Measurements from ENCODE around the gene AMPH.
A peak's percentile ranks its signal among the peaks of the same experiment; 100 is the strongest.
"Not testable (repeated sequence)": the region's sequence is repeated elsewhere in the genome, so short reads cannot be mapped to it uniquely, and the experiment has no call there.

Gene AMPH

DNA sequence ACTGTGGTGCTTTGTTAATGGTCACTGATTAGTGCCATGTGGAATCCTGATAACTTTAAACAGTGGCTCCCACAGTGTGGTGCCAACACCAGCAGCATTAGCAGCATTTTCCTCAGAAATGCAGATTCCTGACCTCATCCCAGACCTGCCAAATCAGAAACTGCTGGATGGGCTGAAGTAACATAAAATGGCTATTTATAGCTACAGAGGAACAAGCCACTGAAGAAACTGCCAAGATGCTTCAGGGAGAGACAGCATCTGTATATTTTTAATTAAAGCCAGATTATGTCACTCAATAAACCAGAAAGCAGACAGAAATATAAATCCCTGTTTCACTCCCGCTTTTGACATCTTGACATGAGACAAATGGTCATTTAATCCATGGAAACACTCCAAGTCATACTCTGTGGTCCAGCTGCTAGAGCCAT lies 178.5 kb downstream of the AMPH start:
- no peak for DNase-seq

DNA sequence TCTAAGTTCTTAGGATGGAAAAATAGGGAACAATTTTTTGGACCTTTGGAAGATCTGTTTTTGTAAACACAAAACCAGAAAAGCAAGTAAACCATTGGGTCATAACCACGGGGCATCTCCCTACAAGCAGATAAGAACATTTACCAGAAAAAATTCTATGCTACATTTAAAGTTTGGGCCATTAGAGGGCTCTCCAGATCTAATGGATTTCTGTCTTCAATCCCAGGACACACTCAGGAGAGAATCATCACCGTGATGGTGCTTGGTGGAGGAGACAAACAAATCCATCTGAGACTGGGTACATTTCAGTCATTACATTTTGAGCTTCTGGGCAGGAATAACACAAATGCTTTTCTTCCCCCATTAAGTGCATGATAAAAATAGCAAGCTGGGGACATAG lies 179.3 kb downstream of the AMPH start:
- DNase-seq = no peak

DNA sequence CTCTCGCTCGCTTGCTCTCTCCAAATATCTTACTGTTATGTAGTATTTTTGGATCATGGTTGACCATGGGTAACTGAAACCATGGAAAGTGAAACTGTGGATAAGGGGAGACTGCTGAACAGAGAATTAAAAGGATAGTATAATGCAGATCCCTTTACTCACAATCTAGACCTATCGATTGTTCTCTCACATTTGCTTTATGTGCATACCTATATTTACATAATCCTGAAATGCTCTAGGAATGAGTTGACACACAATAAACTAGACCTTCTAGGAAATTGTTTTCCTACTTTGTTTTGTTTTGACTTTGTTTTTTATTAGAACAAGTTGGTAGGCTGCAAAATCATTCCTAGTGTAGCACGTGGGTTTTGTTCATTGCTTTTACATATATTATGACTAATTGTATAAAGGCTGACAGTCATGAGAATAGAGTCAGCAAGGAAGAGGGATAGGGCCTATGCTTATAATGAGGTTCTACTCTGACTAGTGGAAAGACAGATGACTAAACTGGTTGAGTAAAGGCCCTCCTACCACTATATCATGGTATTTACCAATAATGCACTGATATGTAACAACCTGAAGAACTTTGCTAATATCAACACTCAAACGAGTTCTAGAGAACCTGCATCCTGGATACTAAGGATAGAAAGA lies 182.5 kb downstream of the AMPH start:
- DNase-seq = no peak

DNA sequence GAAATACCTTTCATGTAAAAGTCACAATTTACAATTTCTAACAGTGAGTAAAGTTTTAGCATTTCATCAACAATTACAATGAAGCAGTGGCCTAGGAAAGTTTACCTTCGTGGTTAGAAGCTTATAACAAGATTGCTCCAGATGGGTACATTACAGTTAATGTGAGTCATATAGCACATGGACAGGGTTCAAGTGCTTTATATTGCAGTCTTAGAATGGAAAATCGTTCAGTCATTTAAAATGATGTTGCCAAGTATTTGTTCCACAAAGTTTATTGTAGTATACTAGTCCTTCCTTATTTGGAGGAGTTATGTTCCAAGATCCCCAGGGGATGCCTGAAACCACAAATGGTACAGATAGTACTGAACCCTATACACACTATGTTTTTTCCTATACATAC lies 183.1 kb downstream of the AMPH start:
- DNase-seq = no peak

DNA sequence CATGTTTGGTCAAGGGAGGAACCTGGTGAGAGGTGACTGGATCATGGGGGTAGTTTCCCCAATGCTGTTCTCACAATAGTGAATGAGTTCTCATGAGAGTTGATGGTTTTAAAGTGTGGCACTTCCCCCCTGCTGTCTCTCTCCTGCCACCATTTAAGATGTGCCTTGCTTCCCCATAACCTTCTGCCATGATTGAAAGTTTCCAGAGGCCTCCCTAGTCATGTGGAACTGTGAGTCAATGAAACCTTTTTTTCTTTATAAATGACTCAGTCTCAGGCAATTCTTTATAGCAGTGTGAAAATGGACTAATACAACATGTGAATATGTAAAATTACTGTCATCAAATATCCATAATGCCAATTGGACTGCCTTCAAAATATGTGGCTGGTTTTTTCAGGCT lies 192.2 kb downstream of the AMPH start:
- DNase-seq = peak in 1 of 2 experiments; percentile 17

DNA sequence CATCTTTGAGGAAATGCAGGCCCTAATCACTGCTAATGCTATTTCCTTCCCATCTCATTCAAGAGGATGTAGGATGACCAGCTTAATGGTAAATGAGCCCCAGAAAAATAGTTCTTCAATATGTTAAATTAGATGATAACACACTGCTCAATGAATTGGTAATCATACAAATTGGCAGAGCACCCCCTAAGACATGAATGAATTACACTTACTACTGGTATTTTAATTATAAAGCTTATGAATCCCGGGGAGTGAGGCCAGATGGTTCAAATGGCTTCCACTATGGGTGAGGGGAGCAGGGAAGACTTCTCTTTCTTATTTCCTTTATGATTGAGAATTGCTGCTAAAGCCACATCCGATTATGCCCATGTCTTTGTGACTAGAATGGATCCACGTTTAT lies 198.5 kb downstream of the AMPH start:
- no peak for DNase-seq

DNA sequence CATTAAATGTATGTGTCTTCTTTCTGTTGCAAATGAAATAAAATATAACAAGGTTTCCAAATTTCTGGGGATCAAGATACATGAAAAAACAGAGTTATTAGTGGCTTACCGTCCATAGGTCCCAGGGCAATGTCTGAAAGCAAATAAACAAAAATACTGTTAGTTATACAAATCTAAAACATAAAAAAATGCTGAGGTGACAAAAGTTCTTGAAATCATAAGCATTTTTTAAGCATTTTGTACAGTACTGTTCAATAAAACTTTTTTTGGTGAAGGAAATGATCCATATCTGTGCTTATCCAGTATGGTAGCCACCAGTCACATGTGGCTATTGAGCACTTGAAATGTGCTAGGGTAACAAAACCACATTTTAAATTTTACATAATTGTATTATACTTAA lies 199.1 kb downstream of the AMPH start:
- DNase-seq = no peak

DNA sequence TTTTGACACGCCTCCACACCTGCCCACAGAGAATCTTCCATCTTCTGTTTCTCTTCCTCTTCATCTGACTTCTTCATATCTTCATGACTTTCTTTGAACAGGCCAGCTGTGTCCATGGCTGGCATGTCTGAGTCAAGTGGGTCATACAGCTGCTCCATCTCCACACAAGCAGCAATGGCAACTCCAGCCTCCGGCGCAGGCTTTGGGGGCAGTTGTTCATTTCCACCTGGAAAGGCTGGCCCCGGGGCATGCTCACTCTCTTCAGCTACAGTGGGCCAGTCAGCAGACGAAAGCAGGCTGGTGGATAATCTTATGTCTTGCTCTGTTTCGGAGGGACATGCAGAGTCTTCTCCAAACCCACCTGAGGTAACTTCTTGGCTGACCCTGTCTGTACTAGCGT lies 202.1 kb downstream of the AMPH start:
- no peak for DNase-seq

DNA sequence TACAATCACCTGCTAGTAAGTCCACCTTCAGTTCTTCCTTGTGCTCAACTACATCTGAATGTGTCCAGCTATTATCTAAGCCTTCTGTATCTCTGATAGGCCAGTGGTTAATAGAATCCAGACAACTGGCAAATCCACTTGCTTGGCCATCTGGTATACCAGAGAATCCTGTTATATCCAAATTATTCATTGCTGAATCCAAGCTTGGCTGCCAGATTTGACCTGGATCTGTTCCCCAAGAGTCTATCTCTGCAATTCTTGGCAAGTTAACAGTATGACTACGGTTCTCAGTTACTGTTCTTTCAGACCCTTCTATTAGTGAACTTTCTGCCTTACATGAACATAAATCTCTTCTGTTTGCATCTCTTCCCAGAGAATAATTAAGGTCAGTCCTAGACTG lies 203.1 kb downstream of the AMPH start:
- no peak for DNase-seq

DNA sequence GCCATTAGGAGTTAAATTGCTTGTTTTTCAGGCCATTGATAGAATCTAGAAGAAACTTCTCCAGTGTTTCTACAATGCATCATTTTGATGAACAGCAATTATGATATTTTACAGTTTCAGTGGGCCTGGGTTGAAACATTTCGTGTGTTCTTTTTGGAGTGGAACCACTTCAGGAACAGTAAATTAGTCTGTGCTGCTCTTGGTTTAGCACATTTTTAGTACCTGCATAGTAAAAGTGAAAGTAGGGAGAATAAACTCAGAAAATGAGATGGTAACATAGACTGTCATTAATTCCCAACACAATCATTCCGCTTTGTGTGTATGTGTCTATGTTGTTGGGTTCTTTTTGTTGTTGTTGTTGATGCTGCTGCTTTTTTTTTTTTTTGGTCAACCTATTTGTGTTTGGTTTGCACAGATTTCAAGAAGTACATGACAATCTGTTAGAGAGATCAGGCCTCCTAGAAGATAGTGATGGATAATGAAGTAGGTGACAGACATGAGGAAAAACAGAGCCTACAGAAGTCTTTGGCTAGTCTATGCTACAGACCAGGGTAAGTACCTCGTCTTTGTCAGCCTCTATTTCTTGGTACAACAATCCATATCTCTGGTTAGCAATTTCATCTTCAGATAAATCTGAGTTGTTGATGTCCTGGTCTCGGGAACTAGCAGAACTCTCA lies 203.8 kb downstream of the AMPH start:
- DNase-seq = no peak

DNA sequence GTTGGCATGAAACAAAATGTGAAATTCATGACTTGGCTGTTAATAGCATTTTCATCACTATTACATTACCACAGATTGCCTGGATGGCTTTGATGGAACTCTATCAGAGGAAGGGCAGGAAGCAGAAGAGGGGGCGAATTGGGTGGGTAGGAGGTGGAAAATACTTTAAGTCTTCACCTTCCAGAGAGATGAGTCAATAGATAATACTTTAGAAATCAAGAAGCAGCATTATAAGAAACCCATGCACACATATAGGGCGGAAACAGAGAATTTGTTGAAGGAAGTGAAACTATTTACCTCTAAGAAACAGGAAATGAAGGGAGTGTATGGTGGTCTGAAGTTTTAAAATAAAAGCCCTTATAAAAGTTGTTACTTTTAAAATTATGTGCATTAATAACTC lies 205.7 kb downstream of the AMPH start:
- DNase-seq = peak in 1 of 2 experiments; percentile 60

DNA sequence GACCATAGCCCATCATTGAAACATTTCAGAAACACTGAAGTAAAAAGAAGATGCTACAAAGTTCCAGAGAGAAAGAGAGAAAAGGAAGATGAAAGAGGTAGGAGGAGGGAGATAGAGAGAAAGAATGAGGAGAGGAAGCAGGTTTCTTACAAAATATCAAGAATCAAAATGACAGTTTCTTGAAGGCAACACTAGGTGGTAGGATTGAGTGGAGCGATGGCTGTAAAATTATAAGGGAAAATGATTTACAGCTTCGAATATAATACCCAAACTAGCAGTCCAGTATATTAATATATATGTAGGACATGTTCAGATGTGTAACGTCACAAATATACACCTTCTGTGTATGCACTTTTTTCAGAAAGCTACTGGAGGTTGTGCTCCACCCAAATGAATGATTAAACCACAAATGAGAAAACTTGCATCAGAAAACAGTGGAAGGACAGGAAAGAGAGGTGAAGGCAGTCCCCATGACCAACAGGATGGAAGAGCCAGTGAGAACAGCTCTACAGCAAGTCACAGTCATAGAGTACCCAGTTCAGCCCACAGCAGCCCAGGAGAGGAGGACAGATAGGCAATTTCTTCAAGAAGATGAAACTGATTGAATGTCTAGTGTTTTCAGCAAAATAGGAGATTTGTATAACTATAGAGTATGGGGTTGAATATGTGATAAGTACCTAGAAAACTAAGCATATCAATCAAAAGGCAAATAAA lies 206.3 kb downstream of the AMPH start:
- DNase-seq = no peak

DNA sequence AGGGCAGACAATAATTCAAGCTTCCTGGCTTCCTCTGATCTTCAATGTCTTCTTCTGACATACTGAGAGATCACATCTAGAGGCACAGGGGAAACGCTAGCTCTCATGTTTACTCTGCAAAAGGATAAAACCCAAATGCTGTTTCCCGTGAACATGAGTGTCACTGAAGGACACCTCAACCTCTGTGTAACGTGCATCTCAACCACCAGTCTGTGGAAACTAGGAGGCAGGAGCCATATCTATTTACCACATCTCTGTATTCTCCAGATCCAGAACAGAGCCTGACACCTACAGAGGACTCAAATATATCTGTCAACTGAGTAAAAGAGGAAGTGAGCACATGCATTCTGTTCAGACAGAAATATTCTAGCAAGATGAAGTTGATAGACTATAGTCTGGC lies 217.4 kb downstream of the AMPH start:
- DNase-seq = no peak

DNA sequence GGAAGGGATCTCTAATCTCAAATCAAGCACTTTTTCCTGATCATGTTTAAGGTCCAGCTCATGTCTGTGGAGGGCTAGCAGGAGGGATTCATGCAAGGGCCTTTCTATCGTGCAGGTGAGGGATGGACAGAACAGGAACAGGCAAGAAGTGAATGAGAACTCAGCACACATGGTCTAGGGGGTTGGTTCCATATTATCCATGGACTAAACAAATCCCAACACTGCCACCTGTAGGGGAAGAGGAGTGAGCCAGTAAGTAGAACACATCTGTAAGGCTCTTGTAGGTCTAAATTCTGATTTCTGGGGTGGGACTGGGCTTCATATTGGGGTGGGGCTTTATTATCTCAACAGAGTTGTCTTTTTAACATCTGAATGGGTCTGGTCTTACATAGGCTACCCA lies 219.8 kb downstream of the AMPH start:
- DNase-seq = no peak

DNA sequence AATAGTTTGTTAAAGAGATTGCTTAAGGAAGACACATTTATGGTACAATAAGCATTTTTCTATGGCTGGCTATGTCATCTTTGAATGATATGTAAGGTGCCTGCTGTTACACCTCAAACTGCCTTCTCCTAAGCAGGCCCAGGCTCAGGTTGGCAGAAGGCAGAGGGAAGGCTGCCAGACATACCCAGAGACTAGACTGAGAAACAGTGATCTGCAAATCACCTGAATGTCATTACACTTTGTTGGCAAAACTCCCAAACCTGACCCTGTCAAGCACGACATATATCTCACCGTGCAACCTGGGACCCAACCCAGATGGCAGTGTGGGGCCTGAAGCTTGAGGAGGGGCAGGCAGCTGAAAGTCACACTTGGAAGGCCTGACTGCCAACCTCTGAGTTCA lies 221.1 kb downstream of the AMPH start:
- DNase-seq = no peak

DNA sequence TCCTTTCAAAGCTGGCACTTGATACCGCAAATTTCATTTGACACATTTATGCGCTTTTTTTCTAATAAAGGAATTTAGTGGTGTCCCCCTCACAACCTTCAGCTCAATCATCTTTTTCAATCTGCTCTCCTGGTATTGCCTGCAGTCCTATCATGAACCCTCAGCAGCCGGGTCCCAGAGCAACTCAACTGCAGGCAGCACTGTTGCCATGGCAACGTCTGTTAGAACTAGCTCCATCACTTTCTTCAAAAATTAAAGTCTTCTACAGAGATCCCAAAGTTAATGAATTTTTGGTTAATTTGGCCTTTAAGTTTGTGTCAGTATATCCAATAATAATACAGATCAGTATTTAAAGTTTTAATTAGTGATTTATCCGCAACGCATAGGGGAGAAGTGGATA lies 221.6 kb downstream of the AMPH start:
- no peak for DNase-seq

DNA sequence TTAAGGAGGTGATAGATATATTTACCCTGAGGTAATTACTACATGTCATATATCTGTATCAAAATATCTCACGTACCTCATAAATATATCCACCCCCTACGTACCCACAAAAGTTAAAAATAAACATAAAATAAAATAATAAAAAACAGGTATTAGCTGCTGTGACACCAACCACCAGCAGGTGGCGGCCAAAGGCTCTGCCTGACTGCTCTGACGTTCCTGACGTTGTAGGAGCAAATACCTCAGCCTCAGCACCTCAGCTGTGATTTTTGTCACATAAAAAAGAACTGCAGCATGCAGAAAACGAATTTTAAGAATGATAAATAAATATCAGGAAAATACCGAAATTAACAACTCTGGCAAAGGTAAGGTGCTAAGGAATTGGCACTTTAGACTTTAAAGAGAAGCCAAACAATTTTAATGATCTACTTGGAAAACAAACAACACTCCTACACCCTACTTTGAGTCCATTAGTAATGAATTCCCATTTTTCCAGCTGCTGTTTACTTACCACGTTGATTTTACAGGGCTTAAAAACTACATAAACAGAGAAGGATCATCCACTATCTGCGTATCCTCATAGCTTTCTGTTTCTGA lies 232.3 kb downstream of the AMPH start:
- DNase-seq = peak; percentile 39 to 57

DNA sequence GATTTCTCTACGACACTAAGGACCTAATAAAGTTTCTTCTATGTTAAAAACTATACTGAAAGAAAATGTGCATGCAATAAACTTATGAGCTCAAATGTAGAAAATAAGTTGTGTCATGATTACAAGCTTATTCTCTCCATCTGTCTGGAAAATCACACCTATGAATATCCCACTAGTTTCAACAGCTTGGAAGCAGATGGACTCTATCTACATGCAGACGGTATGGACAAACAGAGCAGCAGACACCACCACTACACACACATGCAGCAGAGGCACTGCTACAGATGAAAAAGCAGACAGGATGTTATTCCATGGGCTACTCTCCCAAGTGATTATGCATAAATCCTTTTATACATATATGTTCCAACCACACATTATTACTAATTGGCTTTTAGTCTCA lies 234.3 kb downstream of the AMPH start:
- no peak for DNase-seq

DNA sequence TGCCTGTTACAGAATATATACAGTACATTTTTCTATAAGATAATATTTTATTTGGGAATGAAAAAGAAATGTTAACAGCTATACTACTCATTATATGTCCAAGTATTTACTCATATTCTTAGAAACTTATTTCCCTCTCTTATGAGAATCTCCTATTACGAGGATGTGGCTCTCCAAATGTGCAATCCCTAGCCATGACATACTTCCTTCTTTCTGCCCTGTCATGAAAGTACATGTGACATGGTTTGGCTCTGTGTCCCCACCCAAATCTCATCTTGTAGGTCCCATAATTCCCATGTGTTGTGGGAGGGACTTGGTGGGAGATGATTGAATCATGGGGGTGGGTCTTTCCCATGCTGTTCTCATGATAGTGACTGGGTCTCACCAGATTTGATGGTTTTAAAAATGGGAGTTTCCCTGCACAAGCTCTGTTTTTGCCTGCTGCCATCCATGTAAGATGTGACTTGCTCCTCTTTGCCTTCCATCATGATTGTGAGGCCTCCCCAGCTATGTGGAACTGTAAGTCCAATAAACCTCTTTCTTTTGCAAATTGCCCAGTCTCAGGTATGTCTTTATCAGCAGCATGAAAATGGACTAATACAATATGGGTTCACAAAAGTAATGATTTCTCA lies 235.1 kb downstream of the AMPH start:
- DNase-seq = not testable (repeated sequence)

DNA sequence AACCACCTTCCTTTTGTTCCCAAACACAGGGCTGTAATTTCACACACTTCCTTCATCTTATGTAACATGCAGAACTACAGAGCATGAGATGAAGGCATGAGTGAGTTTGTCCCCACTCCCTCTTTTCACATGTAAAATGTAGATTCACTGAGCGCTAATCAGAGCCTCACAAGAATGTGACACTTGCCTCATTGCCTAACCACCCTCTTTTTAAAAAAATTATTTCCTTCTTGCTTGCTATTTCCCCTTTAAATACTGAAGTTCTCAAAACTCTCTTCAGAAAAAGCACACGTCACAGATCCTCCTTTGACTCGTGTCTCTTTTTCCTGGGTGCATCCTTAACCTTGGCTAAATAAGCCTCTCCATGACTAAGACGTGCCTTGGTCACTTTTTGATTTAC lies 236.5 kb downstream of the AMPH start:
- no peak for DNase-seq

DNA sequence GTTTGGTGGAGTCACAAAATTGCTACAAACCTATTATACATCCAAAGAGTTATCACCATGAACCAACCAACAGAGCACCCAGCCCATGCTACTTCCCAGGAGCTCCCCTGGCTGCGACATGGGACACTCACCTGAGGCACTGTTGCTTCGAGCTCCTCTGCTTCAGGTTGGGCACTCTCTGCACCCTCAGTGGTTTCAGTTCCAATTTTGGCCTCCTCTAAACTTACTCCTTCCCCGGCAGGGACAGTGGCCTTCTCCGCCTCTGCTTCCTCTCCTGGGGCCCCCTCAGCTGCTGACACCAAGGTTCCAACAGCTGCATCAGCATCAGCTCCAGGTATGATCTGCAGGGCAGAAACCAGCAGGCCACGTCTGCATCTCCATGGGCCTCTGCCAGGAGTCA lies 237.3 kb downstream of the AMPH start:
- no peak for DNase-seq

DNA sequence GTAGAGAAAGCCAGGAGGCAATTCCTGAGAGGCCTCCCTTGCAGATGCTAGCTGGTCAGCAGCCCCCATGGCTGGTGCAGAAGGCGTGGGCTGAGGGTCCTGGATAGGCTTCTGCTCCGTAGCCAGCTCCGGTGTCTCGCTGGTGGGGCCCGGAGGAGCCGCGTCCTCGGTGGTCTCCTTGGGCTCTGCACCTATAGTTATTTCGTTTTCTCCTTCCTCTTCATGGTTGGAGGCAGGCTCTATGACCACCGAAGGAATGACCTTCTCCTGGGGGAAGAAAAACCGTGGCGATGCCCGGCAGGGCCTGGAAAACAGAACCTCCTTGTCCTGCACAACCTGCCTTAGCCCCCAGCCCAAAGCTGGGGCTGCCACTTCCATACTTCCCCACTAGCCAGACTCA lies 239.4 kb downstream of the AMPH start:
- DNase-seq = no peak

DNA sequence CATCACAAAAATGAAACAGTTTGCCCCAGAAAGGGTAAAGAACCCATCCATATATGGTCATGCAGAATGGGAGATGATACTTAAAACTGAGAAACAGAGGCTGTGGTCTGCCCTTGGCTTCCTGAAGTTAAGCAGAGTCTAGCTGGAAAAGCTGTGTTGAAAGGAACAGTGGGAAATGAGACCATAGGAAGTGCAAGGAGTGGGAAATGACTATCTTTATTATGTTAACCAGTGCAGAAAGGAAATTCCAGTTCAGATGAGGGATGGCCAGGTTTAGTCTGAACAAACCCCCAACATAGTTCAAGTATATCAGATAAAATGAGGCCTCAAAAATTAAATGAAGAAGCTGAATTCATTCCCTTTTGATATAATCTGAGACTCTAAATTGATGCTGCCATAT lies 245.5 kb downstream of the AMPH start:
- no peak for DNase-seq

DNA sequence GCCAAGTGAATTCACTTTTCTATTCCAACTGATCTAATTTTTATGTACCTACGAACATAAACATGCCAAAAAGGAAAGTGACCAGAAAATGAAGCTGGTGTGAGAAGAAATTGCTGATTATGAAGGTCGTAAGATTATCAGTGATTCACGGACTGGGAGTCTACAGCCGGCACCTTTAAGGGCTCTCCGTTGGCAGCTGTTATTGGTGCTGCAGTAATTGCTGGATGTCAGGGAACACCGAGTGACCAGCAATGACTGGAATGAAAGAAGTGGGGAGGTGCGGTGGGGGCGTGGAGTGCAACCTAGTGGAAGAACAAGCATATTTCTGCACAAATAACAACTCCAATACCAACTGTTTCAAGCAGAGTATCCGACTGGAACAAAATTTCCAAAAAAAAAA lies 247.9 kb downstream of the AMPH start:
- no peak for DNase-seq

Data from stimulated activated CD4-positive, alpha-beta T cell treated with anti-CD3 and anti-CD28 coated beads, Interleukin-4, amount 100 ng/mL, for 4 hours (primary cell).